T-helper 1 cell (primary cell): Measurements from ENCODE around the gene LRRFIP1.

Experiments used
- DNase-seq, 5 donors: peaks; one replicate each; pipeline ENCODE4 v3.0.0-alpha.2; 2012 to 2020

Gene LRRFIP1

GRCh38 chr2:237727363-237727762 is 100.0 kb downstream of the LRRFIP1 start:
- no peak for DNase-seq

DNA sequence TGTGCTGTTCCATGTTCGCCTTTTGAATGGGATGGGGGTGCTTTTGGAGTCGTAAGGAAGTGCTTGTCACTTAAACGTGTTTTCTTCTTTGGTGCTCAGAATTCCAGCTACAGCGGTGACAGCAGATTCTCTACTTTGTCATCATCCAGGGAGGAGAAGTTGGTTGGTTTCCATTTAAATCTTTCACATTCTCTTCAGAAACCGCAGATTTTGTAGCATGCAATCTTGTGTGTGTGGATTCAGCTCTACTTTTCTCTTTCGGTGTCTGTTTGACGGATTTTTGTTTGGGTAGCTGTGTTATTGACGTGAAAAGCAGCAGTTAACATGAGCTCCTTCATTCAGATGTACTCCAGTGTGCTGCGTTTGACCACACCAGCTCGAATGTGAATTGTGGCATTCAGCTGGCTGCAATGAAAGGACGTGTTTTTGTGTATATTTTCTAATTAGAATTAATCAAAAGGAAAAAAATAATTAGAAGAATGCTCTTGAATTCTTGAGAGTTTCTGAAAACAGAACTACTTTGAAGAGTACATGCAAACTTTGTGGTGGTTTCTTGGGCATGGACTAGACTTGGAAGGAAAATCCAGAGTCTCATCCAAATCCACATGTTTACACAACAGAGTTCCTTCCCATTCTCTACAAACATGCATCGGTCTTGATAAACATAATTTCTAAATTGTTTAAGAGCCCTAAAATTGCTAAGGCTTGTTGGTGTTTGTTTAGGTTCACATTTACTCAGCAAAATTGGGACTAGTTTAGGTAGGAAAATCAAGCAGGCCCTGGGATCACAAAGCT is 102.5 kb downstream of the LRRFIP1 start:
- no peak for DNase-seq

GRCh38 chr2:237731663-237732062 is 104.3 kb downstream of the LRRFIP1 start:
- DNase-seq: peak in 1 of 5 donors; percentile 72

- DNase-seq: no peak
Observed at GRCh38 chr2:237732070-237732469, 104.7 kb downstream of the LRRFIP1 start.

DNA sequence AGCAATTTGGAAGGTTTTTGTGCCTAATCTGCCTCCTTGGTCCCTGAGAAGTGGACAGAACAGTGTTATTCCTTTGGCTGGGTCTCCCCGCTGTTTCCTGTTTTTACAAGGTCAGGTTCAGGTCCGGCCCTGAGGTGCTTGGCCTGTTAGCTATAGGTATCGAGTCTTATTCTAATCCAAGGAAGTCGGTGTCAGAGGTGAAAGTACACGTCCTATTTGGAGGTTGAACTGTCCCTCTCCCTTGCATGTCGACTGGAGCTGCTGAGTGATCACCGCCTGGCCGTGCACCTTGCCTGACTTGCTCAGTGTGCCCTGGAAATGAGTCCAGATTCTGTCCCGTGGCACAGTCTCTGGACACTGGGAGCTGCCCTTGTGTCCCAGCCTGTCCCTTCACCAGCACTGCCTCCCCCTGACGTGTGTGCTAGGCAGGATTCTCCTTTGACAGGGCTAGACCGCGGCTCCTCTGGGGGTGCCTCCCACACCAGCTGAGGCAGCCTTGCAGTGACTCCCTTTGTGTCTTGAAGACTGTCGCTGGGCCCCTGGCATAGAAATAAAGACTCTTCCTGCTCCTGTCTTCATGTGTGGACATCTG is 105.5 kb downstream of the LRRFIP1 start:
- no peak for DNase-seq

DNA sequence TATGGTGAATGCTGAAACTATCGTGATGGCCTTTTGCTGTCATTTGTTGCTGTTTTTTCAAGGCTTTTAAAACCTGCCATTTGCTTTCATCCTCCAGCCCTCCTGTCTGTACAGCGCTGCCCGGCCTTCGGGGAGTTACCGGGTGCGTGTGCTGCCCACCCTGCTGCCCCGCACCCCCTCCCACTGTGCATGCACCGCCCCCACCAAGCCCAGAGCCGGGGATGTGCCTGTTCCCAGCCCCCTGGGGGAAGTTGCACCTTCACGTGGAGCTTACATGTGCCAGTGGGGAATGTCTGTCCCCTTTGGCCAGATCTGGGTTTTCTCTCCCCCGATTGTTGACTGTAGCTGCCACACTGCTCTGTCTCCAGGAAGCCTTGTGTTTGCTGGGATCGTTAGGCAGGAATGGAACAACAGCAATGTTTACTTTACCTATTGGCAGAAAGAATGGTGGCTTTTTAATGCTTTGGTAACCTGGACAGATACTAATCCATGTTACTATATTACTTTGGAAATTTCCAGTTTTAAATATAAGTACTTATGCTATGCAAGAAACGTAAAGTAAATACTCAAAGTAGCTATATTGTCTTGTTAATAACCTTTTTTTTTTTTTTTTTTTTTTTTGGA is 106.4 kb downstream of the LRRFIP1 start:
- DNase-seq: no peak

GRCh38 chr2:237734905-237735623 is 107.7 kb downstream of the LRRFIP1 start:
- DNase-seq: no peak

DNA sequence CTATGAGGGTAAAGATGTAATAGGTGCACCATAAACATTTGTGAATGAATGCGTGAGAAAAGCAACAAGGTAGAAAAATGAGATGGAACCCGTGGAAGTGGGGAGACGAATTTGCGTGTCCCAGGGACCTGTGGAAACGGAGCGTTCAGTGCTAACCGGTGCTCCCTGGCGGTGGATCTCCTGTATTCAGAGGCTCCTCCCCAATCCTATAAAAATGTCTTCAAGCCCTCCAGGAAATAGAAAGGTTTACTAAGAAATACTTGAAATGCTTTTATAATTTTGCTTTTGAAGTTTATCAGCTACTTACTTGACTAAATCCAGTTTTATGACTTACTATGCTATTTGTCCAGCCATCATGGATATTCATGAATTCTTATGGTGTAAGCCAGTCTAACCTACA is 108.4 kb downstream of the LRRFIP1 start:
- no peak for DNase-seq

GRCh38 chr2:237736783-237737182 is 109.4 kb downstream of the LRRFIP1 start:
- no peak for DNase-seq

DNA sequence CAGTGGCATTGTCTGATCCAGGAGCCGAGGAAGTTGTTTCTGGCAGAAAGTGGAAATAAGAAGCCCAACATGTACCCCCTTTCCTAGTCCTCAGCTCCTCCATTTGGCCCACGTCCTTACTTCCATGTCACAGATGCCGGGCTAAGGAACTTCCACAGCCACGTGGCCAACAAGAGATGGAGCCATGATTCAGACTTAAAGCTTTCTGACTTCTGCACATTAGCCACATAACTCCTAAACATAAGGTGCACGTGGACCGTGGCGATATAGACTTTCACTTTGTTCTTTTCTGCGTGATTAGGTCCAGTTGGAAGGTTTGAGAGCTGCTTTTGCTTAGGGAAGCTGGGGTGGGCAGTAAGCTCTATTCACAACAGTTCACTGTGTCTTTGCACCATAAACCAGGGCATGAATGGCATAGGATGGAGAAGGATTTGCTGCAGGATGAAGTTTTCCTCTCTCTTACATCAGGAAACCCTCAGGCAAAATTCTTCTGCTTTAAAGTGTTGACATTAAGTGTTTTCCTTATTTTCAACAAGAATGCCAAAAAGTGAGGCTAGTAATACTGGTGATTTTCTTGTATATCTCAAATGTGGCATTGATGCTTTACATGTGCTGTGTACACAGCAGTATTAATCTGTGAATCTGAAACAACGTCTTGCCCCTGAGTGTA is 109.9 kb downstream of the LRRFIP1 start:
- DNase-seq: no peak

- no peak for DNase-seq
Observed at GRCh38 chr2:237738255-237738654, 110.9 kb downstream of the LRRFIP1 start.

- no peak for DNase-seq
Observed at GRCh38 chr2:237739101-237739500, 111.7 kb downstream of the LRRFIP1 start.

GRCh38 chr2:237742191-237742590 is 114.8 kb downstream of the LRRFIP1 start:
- DNase-seq: no peak

DNA sequence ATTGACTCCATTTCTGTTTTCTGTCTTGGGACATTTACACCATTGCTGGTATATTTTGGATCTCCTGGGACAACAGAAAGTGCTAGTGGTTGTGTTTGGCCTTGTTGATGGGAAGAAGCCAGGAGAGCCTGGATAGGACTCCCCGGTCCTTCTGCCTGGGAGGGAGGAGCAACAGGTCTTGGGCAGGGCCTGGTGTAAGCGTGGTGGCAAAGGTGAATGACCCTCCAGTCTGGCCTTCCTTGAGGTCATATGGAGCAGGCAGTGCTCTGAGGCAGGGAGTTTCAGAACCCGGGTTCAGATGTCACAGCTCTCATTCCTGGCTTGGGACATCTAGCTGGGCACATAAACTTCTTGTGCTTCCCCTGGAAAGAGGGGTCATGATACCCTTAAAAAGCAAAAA is 115.2 kb downstream of the LRRFIP1 start:
- no peak for DNase-seq

DNA sequence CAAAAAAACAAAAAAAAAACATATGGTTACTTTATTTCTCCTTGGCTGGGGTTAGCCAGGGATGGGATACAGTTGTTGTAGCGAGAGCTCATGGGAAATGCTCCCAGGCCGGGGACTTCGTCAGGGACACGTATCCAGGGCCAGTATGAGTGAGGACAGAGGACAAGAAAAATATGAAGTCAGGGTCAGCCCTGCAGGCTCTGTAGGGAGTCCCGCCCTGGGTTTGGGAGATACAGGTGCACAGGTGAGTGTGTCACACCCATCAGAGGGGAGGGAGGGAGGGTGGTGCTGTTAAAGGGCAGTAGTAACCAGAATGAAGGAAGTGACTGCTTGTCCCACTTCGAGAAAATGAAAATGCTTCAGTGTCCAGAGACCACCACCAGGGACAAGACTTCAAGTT is 115.6 kb downstream of the LRRFIP1 start:
- no peak for DNase-seq

- DNase-seq: no peak
Observed at GRCh38 chr2:237743561-237744269, 116.3 kb downstream of the LRRFIP1 start.

- no peak for DNase-seq
Observed at GRCh38 chr2:237744270-237744612, 116.9 kb downstream of the LRRFIP1 start.

DNA sequence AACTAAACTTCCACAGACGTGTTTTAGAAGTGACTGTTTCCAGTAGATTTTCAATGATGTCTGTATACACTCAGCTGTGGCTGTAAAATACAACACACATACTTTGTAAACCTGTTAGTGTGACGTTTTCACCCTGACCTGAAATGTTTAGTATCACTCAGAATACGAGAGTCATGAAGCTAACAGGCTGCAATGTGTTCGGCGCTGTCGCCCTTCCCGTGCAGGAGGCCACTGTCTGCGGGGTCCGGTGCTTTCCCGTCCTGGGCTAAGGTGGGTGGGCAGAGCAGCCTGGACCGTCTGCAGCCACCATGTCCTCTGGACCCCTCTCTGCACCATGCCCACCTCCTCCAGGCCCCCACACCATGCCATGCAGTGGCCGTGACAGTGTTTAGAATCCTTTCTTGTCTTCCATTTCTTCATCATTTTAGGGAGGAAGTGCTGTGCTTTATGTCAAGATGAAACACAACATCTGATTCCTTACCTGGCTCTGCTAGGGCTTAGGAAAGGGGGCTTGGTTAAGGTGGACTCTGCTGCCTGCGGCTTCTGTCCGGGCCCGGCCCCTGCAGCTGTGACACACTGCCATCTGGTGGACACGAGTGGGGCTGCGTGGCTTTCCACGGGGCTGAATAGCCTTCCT is 117.3 kb downstream of the LRRFIP1 start:
- DNase-seq: peak; percentile 47 to 77 (median 63)

GRCh38 chr2:237745250-237745613 is 117.8 kb downstream of the LRRFIP1 start:
- DNase-seq: no peak

GRCh38 chr2:237746302-237747080 is 119.1 kb downstream of the LRRFIP1 start:
- DNase-seq: no peak

GRCh38 chr2:237747189-237747588 is 119.8 kb downstream of the LRRFIP1 start:
- no peak for DNase-seq
